GM12878 (cell line): ENCODE results near the gene MMP10. TPM values are rescaled to one million over a fixed set of nuclear protein-coding genes. Genes with fewer than 3 reads are reported as not detected.

Experiments
- ATAC-seq: fragments of 200-7000 bp; cut with Tn5 transposase; 3 replicates; pipeline ENCODE4 v1.9.1; 2020; ENCODE audit warnings: mild to moderate bottlenecking, moderate library complexity
- BruUV-seq: library from RNA; stranded (reverse); fragments of 400-500 nt; replicated peaks from 2 replicates; lab custom pipeline; 2021; lab: Mats Ljungman, UMichigan
- CTCF ChIA-PET: fragments of 300-600 bp; sonication (Branson Sonifier 250); formaldehyde crosslinking; extraction: SDS; loops from one replicate; lab custom pipeline; 2021; ENCODE audit warnings: inconsistent platforms; lab: Yijun Ruan, JAX
- POLR2A ChIA-PET: fragments of 350-600 bp; formaldehyde crosslinking; extraction: SDS; loops from one replicate; lab custom pipeline; 2021; ENCODE audit warnings: inconsistent platforms; lab: Charles Lee
- RAD21 ChIA-PET: fragments of 300-600 bp; sonication (Branson Sonifier 250); formaldehyde crosslinking; loops from one replicate; lab custom pipeline; 2023; ENCODE audit warnings: antibody characterized with exemption; ENCODE audit not compliant: unreplicated experiment; lab: Charles Lee
- SMC1A ChIA-PET: fragments of 300-600 bp; sonication (Branson Sonifier 250); formaldehyde crosslinking; loops from one replicate; lab custom pipeline; 2023; ENCODE audit not compliant: unreplicated experiment, uncharacterized antibody; lab: Charles Lee
- DNase-seq: peaks from one replicate; pipeline ENCODE4 v3.0.0-alpha.2; 2011; ENCODE audit warnings: low read depth, low spot score
- FAIRE-seq: peaks from 3 replicates; lab custom pipeline; 2011; peaks lifted over from hg19 to GRCh38; lab: Jason Lieb, UNC
- H2AFZ ChIP-seq: 2 replicates; pipeline ENCODE4 v1.6.0; 2011; ENCODE audit warnings: low read depth, low read length, control low read depth; ENCODE audit not compliant: control insufficient read depth
- H3K27ac ChIP-seq: 2 replicates; pipeline ENCODE4 v1.5.1; 2011; ENCODE audit warnings: control low read depth; ENCODE audit not compliant: control insufficient read depth, insufficient read depth
- H3K27me3 ChIP-seq, 2 experiments: replicated peaks in 1 of 2; 2 replicates each; pipeline versions ENCODE4 v1.6.0 to v1.6.1; 2011; ENCODE audit warnings: low read length in 1 of 2; ENCODE audit not compliant: control insufficient read depth in 2 of 2, insufficient read depth in 2 of 2
- H3K36me3 ChIP-seq, 2 experiments: 2 replicates each; pipeline ENCODE4 v1.5.1; 2011; ENCODE audit warnings: low read length in 1 of 2; ENCODE audit not compliant: control insufficient read depth in 2 of 2, insufficient read depth in 2 of 2
- H3K4me1 ChIP-seq: 2 replicates; pipeline ENCODE4 v1.6.1; 2011; ENCODE audit warnings: mild to moderate bottlenecking, low read length, moderate library complexity, mixed read lengths; ENCODE audit not compliant: control insufficient read depth, insufficient read depth
- H3K4me2 ChIP-seq: 2 replicates; pipeline ENCODE4 v1.6.0; 2011; ENCODE audit warnings: control low read depth; ENCODE audit not compliant: control insufficient read depth, insufficient read depth
- H3K4me3 ChIP-seq: fragments of 200-600 bp; sonication (generic); 2 replicates; pipeline ENCODE4 v1.5.1; 2016
- H3K79me2 ChIP-seq: 2 replicates; pipeline ENCODE4 v1.6.0; 2011; ENCODE audit warnings: low read length; ENCODE audit not compliant: control insufficient read depth, insufficient read depth
- H3K9ac ChIP-seq: 2 replicates; pipeline ENCODE4 v1.8.0; 2011; ENCODE audit warnings: low read length, control low read depth, mixed read lengths; ENCODE audit not compliant: control insufficient read depth, insufficient read depth
- H3K9me3 ChIP-seq: replicated peaks from 3 replicates; pipeline ENCODE4 v1.5.1; 2011; ENCODE audit warnings: mild to moderate bottlenecking, low read length; ENCODE audit not compliant: control insufficient read depth, insufficient read depth
- H4K20me1 ChIP-seq: 2 replicates; pipeline ENCODE4 v1.6.0; 2011; ENCODE audit not compliant: control insufficient read depth, insufficient read depth
- BCL11A ChIP-seq: IDR thresholded peaks from 2 replicates; pipeline ENCODE4 v1.6.1; 2011; ENCODE audit warnings: low read depth, low read length
- CBX5 ChIP-seq: sonication (generic); IDR thresholded peaks from 2 replicates; pipeline ENCODE4 v1.6.1; 2016; ENCODE audit warnings: low read depth, moderate library complexity, mild to moderate bottlenecking, inconsistent platforms
- ELK1 ChIP-seq: IDR thresholded peaks from 2 replicates; pipeline ENCODE4 v1.6.1; 2012; ENCODE audit warnings: low read depth, low read length, improper control_type of control experiment
- HDAC6 ChIP-seq: fragments of 200-600 bp; sonication (generic); IDR thresholded peaks from one replicate; pipeline ENCODE4 v1.8.0; 2017; ENCODE audit warnings: antibody characterized with exemption; ENCODE audit not compliant: unreplicated experiment
- JUNB ChIP-seq: IDR thresholded peaks from 2 replicates; pipeline ENCODE4 v1.6.1; 2016; ENCODE audit warnings: antibody characterized with exemption, mild to moderate bottlenecking
- MAX ChIP-seq: IDR thresholded peaks from 2 replicates; pipeline ENCODE4 v1.6.1; 2012; ENCODE audit warnings: low read depth, low read length, improper control_type of control experiment
- MEF2B ChIP-seq: fragments of 450-650 bp; IDR thresholded peaks from 2 replicates; pipeline ENCODE4 v1.6.1; 2018; ENCODE audit warnings: mild to moderate bottlenecking, moderate library complexity; ENCODE audit not compliant: partially characterized antibody, poor library complexity, severe bottlenecking
- NBN ChIP-seq: fragments of 450-650 bp; IDR thresholded peaks from 2 replicates; pipeline ENCODE4 v1.6.1; 2016
- NRF1 ChIP-seq: conservative IDR thresholded peaks from 2 replicates; pipeline ENCODE4 v1.6.1; 2011; ENCODE audit warnings: mild to moderate bottlenecking, low read depth, low read length, improper control_type of control experiment
- RBBP5 ChIP-seq: fragments of 200-600 bp; sonication (generic); conservative IDR thresholded peaks from 2 replicates; pipeline ENCODE4 v1.6.1; 2016
- RELA ChIP-seq: fragments of 450-650 bp; IDR thresholded peaks from 2 replicates; pipeline ENCODE4 v1.8.0; 2014; ENCODE audit warnings: borderline replicate concordance; ENCODE audit not compliant: partially characterized antibody
- SIN3A ChIP-seq: IDR thresholded peaks from 2 replicates; pipeline ENCODE4 v1.6.1; 2012; ENCODE audit warnings: low read depth, low read length, improper control_type of control experiment
- ZNF24 ChIP-seq: fragments of 450-650 bp; IDR thresholded peaks from 2 replicates; pipeline ENCODE4 v1.6.1; 2017; ENCODE audit warnings: antibody characterized with exemption, mild to moderate bottlenecking
- ZZZ3 ChIP-seq: IDR thresholded peaks from 2 replicates; pipeline ENCODE4 v1.6.1; 2011; ENCODE audit warnings: low read depth; ENCODE audit not compliant: control insufficient read depth, insufficient read length
- WGBS: methylation state at CpG from one replicate; pipeline ENCODE4 v1.1.6; 2016; ENCODE audit warnings: low lambda C conversion rate; ENCODE audit not compliant: insufficient replicate concordance, insufficient coverage; ENCODE audit errors: missing lambda C conversion rate; 5-methylcytosine and 5-hydroxymethylcytosine counted together
- in situ Hi-C: fragments of 300-500 bp; cut with MboI; formaldehyde crosslinking; loops from 9 replicates; pipeline ENCODE4 v1.14.3; 2018; ENCODE audit warnings: mixed read lengths
- intact Hi-C: fragments of 100-400 bp; cut with micrococcal nuclease; formaldehyde crosslinking; loops from one replicate; pipeline ENCODE4 v1.14.2; 2022; ENCODE audit not compliant: unreplicated experiment
- polyA plus RNA-seq, 11 experiments: library from polyadenylated mRNA; depleted of rRNA in 4 of 11; unstranded in 6 of 11; stranded (reverse) in 5 of 11; fragments of >200 nt; fragmentation: Nextera tagmentation in 4 of 11; fragmentation: Illumina TruSeq in 1 of 11; extraction: Ambion mirVana in 4 of 11; extraction: Trizol in 1 of 11; gene quantifications; 1 replicate in 1 of 11; 2 replicates in 10 of 11; pipeline versions ENCODE4 v1.2.1 to v1.2.3, GENCODE V29; 2011 to 2016; ENCODE audit warnings: inconsistent platforms in 2 of 11, missing spikeins in 2 of 11, low read depth in 1 of 11
- total RNA-seq, 4 experiments: library from RNA; depleted of rRNA in 3 of 4; stranded (reverse); fragments of >200 nt in 3 of 4; fragmentation: Illumina TruSeq in 1 of 4; extraction: Trizol in 1 of 4; gene quantifications; 2 replicates each; pipeline versions ENCODE4 v1.2.1 to v1.2.3, GENCODE V29; 2013 to 2021

Gene MMP10
- total and polyA plus RNA-seq, 10 of the 15 experiments (the other 5 are each of a cell fraction or from before 2014, with no cell fraction given): not detected

GRCh38 chr11:102799681-102800340, 19.4 kb upstream of the MMP10 start:
- no peak overlapping the region for H3K27ac ChIP-seq
- H3K9me3 ChIP-seq: no peaks in the 10 kb centered on the region
- no peak for ATAC-seq
- H3K9ac ChIP-seq: no peak overlapping the region
- H3K4me2 ChIP-seq: no peak overlapping the region
- RAD21 ChIA-PET: no interaction called here
- TF ChIP-seq ZNF24: no peak
- TF ChIP-seq SIN3A: no peak
- TF ChIP-seq NBN: no peak
- no peak for TF ChIP-seq ELK1
- no peak for TF ChIP-seq RELA
- TF ChIP-seq RBBP5: no peak
- no peak for TF ChIP-seq JUNB
- no peak for TF ChIP-seq MEF2B
- TF ChIP-seq CBX5: no peak
- TF ChIP-seq MAX: no peak
- no peak for TF ChIP-seq BCL11A
- TF ChIP-seq ZZZ3: no peak
- TF ChIP-seq HDAC6: no peak
- no peak for TF ChIP-seq NRF1
- TF ChIP-seq, all 136 proteins: peak for 0
- H3K4me3 ChIP-seq: no peak overlapping the region
- SMC1A ChIA-PET: no interaction called here
- no peaks in the 10 kb centered on the region for H3K36me3 ChIP-seq
- in situ Hi-C loops (no loop called here), intact Hi-C loops (no loop called here)
- no peaks in the 10 kb centered on the region; a peak in 1 of 4 replicates for H3K27me3 ChIP-seq
- POLR2A ChIA-PET: no interaction called here
- no peak overlapping the region for H2AFZ ChIP-seq
- CTCF ChIA-PET: no interaction called here
- no peak for DNase-seq
- H4K20me1 ChIP-seq: no peaks in the 10 kb centered on the region
- no peaks in the 10 kb centered on the region for H3K4me1 ChIP-seq
- 13% methylated on average over 6 of the region's 6 CpGs for WGBS
- no TSS peak for BruUV-seq
- no peaks in the 10 kb centered on the region for H3K79me2 ChIP-seq
- no peak for FAIRE-seq
